K562 (cell line): ENCODE results near the gene TMEM222. TPM values are rescaled to one million over a fixed set of nuclear protein-coding genes. Genes with fewer than 3 reads are reported as not detected.
A peak's percentile ranks its signal among the peaks of the same experiment; 100 is the strongest.

Source experiments
- ATAC-seq: fragments of 200-7000 bp; cut with Tn5 transposase; 3 replicates; pipeline ENCODE4 v1.9.1; 2020; ENCODE audit warnings: moderate library complexity
- BruUV-seq: library from RNA; stranded (reverse); fragments of 400-500 nt; replicated peaks from 2 replicates; lab custom pipeline; 2021; lab: Mats Ljungman, UMichigan
- CTCF ChIA-PET: fragments of 300-600 bp; formaldehyde crosslinking; extraction: SDS; loops from one replicate; lab custom pipeline; 2021; ENCODE audit warnings: low intra/inter-chr PET ratio; lab: Yijun Ruan, JAX
- POLR2A ChIA-PET: fragments of 300-600, 350-650 bp; sonication (Branson Sonifier 250); formaldehyde crosslinking; extraction: SDS; loops from one replicate; lab custom pipeline; 2021; ENCODE audit warnings: antibody characterized with exemption, inconsistent platforms; lab: Yijun Ruan, JAX
- DNase-seq, 4 experiments: peaks; one replicate each; pipeline versions ENCODE4 v3.0.0 to v3.0.0-alpha.2; 2011 to 2018; ENCODE audit warnings: low spot score in 3 of 4, mixed read lengths in 3 of 4; ENCODE audit errors: extremely low read depth in 1 of 4
- FAIRE-seq: peaks from 2 replicates; lab custom pipeline; 2011; peaks lifted over from hg19 to GRCh38; lab: Jason Lieb, UNC
- H2AFZ ChIP-seq: 2 replicates; pipeline ENCODE4 v1.6.0; 2011; ENCODE audit warnings: low read depth, low read length, control low read depth, inconsistent platforms
- H3K27ac ChIP-seq: fragments of 200-600 bp; 3 replicates; pipeline ENCODE4 v1.8.0; 2011; ENCODE audit warnings: low read depth, mild to moderate bottlenecking, control low read depth, inconsistent platforms, low read length, moderate library complexity, mixed read lengths; ENCODE audit errors: extremely low read depth
- H3K27me3 ChIP-seq, 2 experiments: fragments of 300-600 bp in 1 of 2; 2 replicates in 1 of 2; 3 replicates in 1 of 2; pipeline versions ENCODE4 v1.6.0 to v1.8.0; 2011; ENCODE audit warnings: inconsistent platforms in 2 of 2, low read length in 2 of 2, mild to moderate bottlenecking in 1 of 2, mixed read lengths in 1 of 2, moderate library complexity in 1 of 2; ENCODE audit not compliant: control insufficient read depth in 2 of 2, insufficient read depth in 2 of 2
- H3K36me3 ChIP-seq: fragments of 300-600 bp; 3 replicates; pipeline ENCODE4 v1.8.0; 2011; ENCODE audit warnings: mild to moderate bottlenecking, low read length, inconsistent platforms; ENCODE audit not compliant: control insufficient read depth, insufficient read depth
- H3K4me1 ChIP-seq, 2 experiments: fragments of 200-600 bp in 1 of 2; replicated peaks in 1 of 2; 2 replicates in 1 of 2; 3 replicates in 1 of 2; pipeline versions ENCODE4 v1.5.1 to v1.8.0; 2011; ENCODE audit warnings: inconsistent platforms in 2 of 2, low read length in 2 of 2, mild to moderate bottlenecking in 1 of 2, mixed read lengths in 1 of 2, moderate library complexity in 1 of 2; ENCODE audit not compliant: control insufficient read depth in 2 of 2, insufficient read depth in 2 of 2
- H3K4me2 ChIP-seq: 2 replicates; pipeline ENCODE4 v1.6.1; 2011; ENCODE audit warnings: low read length, control low read depth, inconsistent platforms, mixed read lengths; ENCODE audit not compliant: insufficient read depth
- H3K4me3 ChIP-seq: fragments of 200-600 bp; sonication (generic), shearing (Covaris generic); 2 replicates; pipeline ENCODE4 v1.5.1; 2016; ENCODE audit warnings: control low read depth, inconsistent platforms
- H3K79me2 ChIP-seq: fragments of 200-600 bp; 3 replicates; pipeline ENCODE4 v1.8.0; 2011; ENCODE audit warnings: low read length, inconsistent platforms; ENCODE audit not compliant: control insufficient read depth, insufficient read depth
- H3K9ac ChIP-seq, 2 experiments: 2 replicates each; pipeline versions ENCODE4 v1.6.0 to v1.6.1; 2011; ENCODE audit warnings: low read depth in 2 of 2, low read length in 2 of 2, control low read depth in 1 of 2, inconsistent platforms in 1 of 2, mild to moderate bottlenecking in 1 of 2, mixed read lengths in 1 of 2; ENCODE audit not compliant: insufficient read depth in 1 of 2
- H3K9me1 ChIP-seq: one replicate; pipeline ENCODE4 v1.6.0; 2011; ENCODE audit warnings: inconsistent platforms, mild to moderate bottlenecking, low read length, moderate library complexity; ENCODE audit not compliant: control insufficient read depth, insufficient read depth
- H3K9me3 ChIP-seq: replicated peaks from 2 replicates; pipeline ENCODE4 v1.5.1; 2011; ENCODE audit warnings: low read depth, low read length, inconsistent platforms; ENCODE audit not compliant: control insufficient read depth, insufficient read depth
- H4K20me1 ChIP-seq: replicated peaks from 2 replicates; pipeline ENCODE4 v1.6.1; 2011; ENCODE audit warnings: low read length, inconsistent platforms, mixed read lengths; ENCODE audit not compliant: control insufficient read depth, insufficient read depth
- ARNT ChIP-seq, 2 experiments: fragments of 450-650 bp; IDR thresholded peaks; 2 replicates each; pipeline ENCODE4 v1.6.1; 2016; ENCODE audit warnings: mild to moderate bottlenecking in 1 of 2
- CC2D1A ChIP-seq: fragments of 450-650 bp; IDR thresholded peaks from 2 replicates; pipeline ENCODE4 v1.6.1; 2017; ENCODE audit warnings: mild to moderate bottlenecking
- CTCF ChIP-seq, 3 experiments: IDR thresholded peaks in 2 of 3; conservative IDR thresholded peaks in 1 of 3; 2 replicates each; pipeline ENCODE4 v1.5.1; 2011 to 2012; ENCODE audit warnings: low read length in 3 of 3, mild to moderate bottlenecking in 3 of 3, control low read depth in 2 of 3, improper control_type of control experiment in 1 of 3, inconsistent platforms in 1 of 3, low read depth in 1 of 3, mixed read lengths in 1 of 3, moderate library complexity in 1 of 3; ENCODE audit not compliant: insufficient read depth in 2 of 3
- HNRNPLL ChIP-seq: fragments of 200-400 bp; formaldehyde crosslinking; IDR thresholded peaks from 2 replicates; pipeline ENCODE4 v1.6.1; 2017; ENCODE audit warnings: low read length, low read depth, mild to moderate bottlenecking; ENCODE audit not compliant: poor library complexity, severe bottlenecking
- MCM2 ChIP-seq: fragments of 450-650 bp; IDR thresholded peaks from 2 replicates; pipeline ENCODE4 v1.6.1; 2017; ENCODE audit warnings: low read depth, mild to moderate bottlenecking
- PTRF ChIP-seq: fragments of 450-650 bp; IDR thresholded peaks from 2 replicates; pipeline ENCODE4 v1.6.1; 2016; ENCODE audit warnings: mild to moderate bottlenecking, missing genetic modification characterization, missing compliant biosample characterization
- SMC3 ChIP-seq: conservative IDR thresholded peaks from 2 replicates; pipeline ENCODE4 v1.6.1; 2011; ENCODE audit warnings: low read depth, low read length, improper control_type of control experiment; ENCODE audit not compliant: insufficient read depth
- TFAP4 ChIP-seq: sonication (generic); formaldehyde crosslinking; IDR thresholded peaks from 2 replicates; pipeline ENCODE4 v1.8.0; 2022; ENCODE audit warnings: missing genetic modification reagents, mild to moderate bottlenecking, moderate library complexity, borderline replicate concordance
- ZBTB11 ChIP-seq, 3 experiments: fragments of 200-800 bp in 1 of 3; fragments of 250-450 bp in 1 of 3; fragments of 450-650 bp in 1 of 3; sonication (Bioruptor Pico) in 1 of 3; sonication (Bioruptor generic) in 1 of 3; formaldehyde crosslinking in 1 of 3; IDR thresholded peaks; 2 replicates each; pipeline versions ENCODE4 v1.6.1 to v1.8.0; 2016 to 2022; ENCODE audit warnings: mild to moderate bottlenecking in 2 of 3, missing genetic modification characterization in 2 of 3, missing compliant biosample characterization in 1 of 3, moderate library complexity in 1 of 3
- ZFP36 ChIP-seq: fragments of 150-350 bp; IDR thresholded peaks from 2 replicates; pipeline ENCODE4 v1.6.1; 2018; ENCODE audit warnings: low read length, low read depth; ENCODE audit not compliant: partially characterized antibody
- ZNF384 ChIP-seq: IDR thresholded peaks from 2 replicates; pipeline ENCODE4 v1.6.1; 2012; ENCODE audit warnings: low read depth, low read length, improper control_type of control experiment
- ZNF507 ChIP-seq: conservative IDR thresholded peaks from 2 replicates; pipeline ENCODE4 v1.6.1; 2017; ENCODE audit warnings: missing genetic modification characterization, missing compliant biosample characterization
- ZNF57 ChIP-seq: fragments of 450-650 bp; formaldehyde crosslinking; IDR thresholded peaks from 2 replicates; pipeline ENCODE4 v1.4.0; 2020; ENCODE audit warnings: mild to moderate bottlenecking, moderate library complexity
- WGBS: fragments of 100-300 bp; shearing (Covaris generic); methylation state at CpG from one replicate; pipeline ENCODE4 v1.1.6; 2016; ENCODE audit warnings: low coverage, mixed read lengths; ENCODE audit not compliant: insufficient coverage; ENCODE audit errors: missing lambda C conversion rate; 5-methylcytosine and 5-hydroxymethylcytosine counted together
- in situ Hi-C: fragments of 300-500 bp; cut with MboI; formaldehyde crosslinking; loops from 4 replicates; pipeline ENCODE4 v1.15.0; 2018; ENCODE audit warnings: inconsistent platforms, mixed read lengths
- intact Hi-C: fragments of 100-400 bp; cut with micrococcal nuclease; formaldehyde crosslinking; loops from 2 replicates; pipeline ENCODE4 v1.14.2; 2022
- polyA plus RNA-seq, 8 experiments: library from polyadenylated mRNA; depleted of rRNA in 4 of 8; stranded (reverse) in 5 of 8; unstranded in 3 of 8; fragments of >200 nt; fragmentation: Nextera tagmentation in 2 of 8; fragmentation: Illumina TruSeq in 1 of 8; extraction: Ambion mirVana in 2 of 8; extraction: Trizol in 1 of 8; gene quantifications; 2 replicates each; pipeline versions ENCODE4 v1.2.1 to v1.2.3, GENCODE V29; 2011 to 2014; ENCODE audit warnings: inconsistent platforms in 1 of 8, missing spikeins in 1 of 8
- total RNA-seq, 7 experiments: library from RNA; depleted of rRNA in 6 of 7; stranded (reverse); fragments of >200 nt in 6 of 7; fragmentation: Illumina TruSeq in 2 of 7; extraction: Trizol in 2 of 7; gene quantifications; 2 replicates each; pipeline versions ENCODE4 v1.2.1 to v1.2.3, GENCODE V29; 2011 to 2021; ENCODE audit warnings: low replicate concordance in 1 of 7

TMEM222 gene
- total and polyA plus RNA-seq, 9 of the 15 experiments (the other 6 are each of a cell fraction or from before 2014, with no cell fraction given), result 6.9 to 48.0 (median 32.8) TPM

- no TSS peak for BruUV-seq
- TF ChIP-seq ZNF507 (tag) (no peak), CC2D1A (0 out of 2 replicates have a peak, but pooled peaks have one; percentile 3), ZNF57 (CRISPR knock-in tag) (no peak), TFAP4 (CRISPR knock-in tag) (0 out of 2 replicates have a peak, but pooled peaks have one; percentile 16), ZNF384 (peak; percentile 25), ARNT (IDR thresholded peaks at IDR 0.05) (peak in 1 of 2 experiments; percentile 44; a peak in 1 of 4 replicates), CTCF (IDR thresholded peaks at IDR 0.05 in 2 of 3, conservative IDR thresholded peaks at IDR 0.05 in 1 of 3; ENCODE audit: insufficient read depth in 2 of 3, low read depth in 1 of 3, low read length in 3 of 3) (peak; percentile 60 to 81 (median 77)), ZFP36 (peak; percentile 91), MCM2 (no peak), HNRNPLL (no peak), SMC3 (0 out of 2 replicates have a peak, but pooled peaks have one; percentile 11), ZBTB11 (CRISPR knock-in tag; IDR thresholded peaks at IDR 0.05) (0 out of 6 replicates have a peak, but pooled peaks of 1 of the 3 experiments have one; percentile 13), PTRF (tag) (no peak)
Observed at GRCh38 chr1:27372808-27373690, 51.1 kb downstream of the TMEM222 start.

More at GRCh38 chr1:27372808-27373690, 51.1 kb downstream of the TMEM222 start:
- ATAC-seq (peak; percentile 87), FAIRE-seq (no peak), DNase-seq (peak; percentile 71 to 78 (median 72))
- Histone ChIP-seq H3K9ac (0 out of 4 replicates have a peak overlapping the region, but pooled peaks of 1 of the 2 experiments have one; percentile 24), H3K36me3 (no peaks in the 10 kb centered on the region), H3K9me3 (no peaks in the 10 kb centered on the region), H3K4me2 (peak overlapping the region; percentile 17; the same call in 1 of the 2 replicates), H3K79me2 (no peaks in the 10 kb centered on the region), H3K27me3 (no peaks in the 10 kb centered on the region), H3K27ac (no peak overlapping the region), H4K20me1 (no peaks in the 10 kb centered on the region), H2AFZ (peak overlapping the region; percentile 77), H3K9me1 (no peaks in the 10 kb centered on the region), H3K4me3 (no peak overlapping the region), H3K4me1 (peaks cover 7 to 26% of the 10 kb centered on the region in 2 experiments; a peak in 4 of 5 replicates)
- ChIA-PET POLR2A (interaction anchor here (0.6 to 0.8 kb wide), 2 partner anchors 10 to 333 kb away, joined by 3 to 4 read pairs; partner anchors contain the start of gene CD164L2), CTCF (interaction anchor here (0.6 to 1.5 kb wide), 3 partner anchors 40 to 111 kb away, joined by 3 to 7 read pairs (median 5); no protein-coding TSS in a partner anchor)
- intact Hi-C loops (loop anchor here (1.0 to 5.0 kb wide), 2 partner anchors 41 to 71 kb away; no protein-coding TSS in a partner anchor), in situ Hi-C loops (no loop called here)
- 56% methylated on average over 9 of the region's 11 CpGs for WGBS
